NB4 (cell line): ENCODE results near the gene SLC37A1.

ENCODE experiments used
- CTCF ChIP-seq: IDR thresholded peaks from one replicate; pipeline ENCODE4 v1.5.1; 2012; ENCODE audit warnings: low read depth, low read length
- MAX ChIP-seq: IDR thresholded peaks from 2 replicates; pipeline ENCODE4 v1.6.1; 2011; ENCODE audit warnings: low read depth, low read length
- POLR2A ChIP-seq: IDR thresholded peaks from 2 replicates; pipeline ENCODE4 v1.6.1; 2011; ENCODE audit warnings: mild to moderate bottlenecking; ENCODE audit not compliant: insufficient read length; ENCODE audit errors: extremely low read depth

- TF ChIP-seq CTCF = no peak
- TF ChIP-seq POLR2A = no peak
- no peak for TF ChIP-seq MAX
These were observed 25.0 kb downstream of the SLC37A1 start for GRCh38 chr21:42538479-42539275.
